GM10847 (cell line): Measurements from ENCODE around the gene TSHZ2.

Experiments
- POLR2A ChIP-seq: IDR thresholded peaks from 2 replicates; pipeline ENCODE4 v1.6.1; 2011; ENCODE audit not compliant: insufficient read length; ENCODE audit errors: extremely low read depth

The TSHZ2 gene

GRCh38 chr20:53425941-53426340 is 453.8 kb downstream of the TSHZ2 start:
- TF ChIP-seq POLR2A = no peak

- no peak for TF ChIP-seq POLR2A
Measured at GRCh38 chr20:53426766-53427312, 454.7 kb downstream of the TSHZ2 start.

GRCh38 chr20:53427951-53428350 is 455.8 kb downstream of the TSHZ2 start:
- no peak for TF ChIP-seq POLR2A

- TF ChIP-seq POLR2A = no peak
Measured at GRCh38 chr20:53428588-53428987, 456.4 kb downstream of the TSHZ2 start.

- no peak for TF ChIP-seq POLR2A
Measured at GRCh38 chr20:53428996-53429395, 456.8 kb downstream of the TSHZ2 start.

GRCh38 chr20:53434662-53435061 is 462.5 kb downstream of the TSHZ2 start:
- TF ChIP-seq POLR2A = no peak

GRCh38 chr20:53438368-53438767 is 466.2 kb downstream of the TSHZ2 start:
- TF ChIP-seq POLR2A = no peak

- no peak for TF ChIP-seq POLR2A
Measured at GRCh38 chr20:53439046-53439445, 466.9 kb downstream of the TSHZ2 start.

- no peak for TF ChIP-seq POLR2A
Measured at GRCh38 chr20:53439616-53440015, 467.5 kb downstream of the TSHZ2 start.

- TF ChIP-seq POLR2A = no peak
Measured at GRCh38 chr20:53444401-53445149, 472.4 kb downstream of the TSHZ2 start.

- TF ChIP-seq POLR2A = no peak
Measured at GRCh38 chr20:53445321-53445731, 473.2 kb downstream of the TSHZ2 start.

- no peak for TF ChIP-seq POLR2A
Measured at GRCh38 chr20:53445932-53446331, 473.8 kb downstream of the TSHZ2 start.

GRCh38 chr20:53447316-53447715 is 475.2 kb downstream of the TSHZ2 start:
- TF ChIP-seq POLR2A = no peak

- TF ChIP-seq POLR2A = no peak
Measured at GRCh38 chr20:53448426-53448825, 476.3 kb downstream of the TSHZ2 start.

- no peak for TF ChIP-seq POLR2A
Measured at GRCh38 chr20:53448875-53449274, 476.7 kb downstream of the TSHZ2 start.

- TF ChIP-seq POLR2A = no peak
Measured at GRCh38 chr20:53453076-53453475, 480.9 kb downstream of the TSHZ2 start.
